Measurements from ENCODE around the gene COX6B2.

DNA sequence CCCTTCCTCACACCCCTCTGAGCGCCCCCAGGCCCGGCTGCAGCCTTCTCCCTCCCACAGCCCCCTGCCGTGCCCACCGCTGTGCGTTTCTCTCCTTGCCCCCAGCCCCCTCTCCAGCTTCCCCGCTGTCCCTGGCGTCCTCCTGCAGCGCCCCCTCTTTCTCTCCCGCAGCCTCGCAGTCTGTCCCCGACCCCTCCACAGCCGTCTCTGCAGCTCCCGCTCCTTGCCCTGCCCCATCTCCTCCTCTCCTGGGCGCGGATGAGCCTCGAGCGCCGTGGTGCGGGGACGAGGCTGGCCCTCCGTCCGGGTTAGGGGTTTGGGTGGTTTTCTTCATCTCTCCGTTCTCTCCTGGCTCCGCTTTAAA is 13.8 kb downstream of the COX6B2 start:
- TF ChIP-seq, protein P1, sequence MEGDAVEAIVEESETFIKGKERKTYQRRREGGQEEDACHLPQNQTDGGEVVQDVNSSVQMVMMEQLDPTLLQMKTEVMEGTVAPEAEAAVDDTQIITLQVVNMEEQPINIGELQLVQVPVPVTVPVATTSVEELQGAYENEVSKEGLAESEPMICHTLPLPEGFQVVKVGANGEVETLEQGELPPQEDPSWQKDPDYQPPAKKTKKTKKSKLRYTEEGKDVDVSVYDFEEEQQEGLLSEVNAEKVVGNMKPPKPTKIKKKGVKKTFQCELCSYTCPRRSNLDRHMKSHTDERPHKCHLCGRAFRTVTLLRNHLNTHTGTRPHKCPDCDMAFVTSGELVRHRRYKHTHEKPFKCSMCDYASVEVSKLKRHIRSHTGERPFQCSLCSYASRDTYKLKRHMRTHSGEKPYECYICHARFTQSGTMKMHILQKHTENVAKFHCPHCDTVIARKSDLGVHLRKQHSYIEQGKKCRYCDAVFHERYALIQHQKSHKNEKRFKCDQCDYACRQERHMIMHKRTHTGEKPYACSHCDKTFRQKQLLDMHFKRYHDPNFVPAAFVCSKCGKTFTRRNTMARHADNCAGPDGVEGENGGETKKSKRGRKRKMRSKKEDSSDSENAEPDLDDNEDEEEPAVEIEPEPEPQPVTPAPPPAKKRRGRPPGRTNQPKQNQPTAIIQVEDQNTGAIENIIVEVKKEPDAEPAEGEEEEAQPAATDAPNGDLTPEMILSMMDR (IDR thresholded peaks at IDR 0.05) = no peak; the same call in 1 of the 2 replicates
- no peak for TF ChIP-seq SIN3A (IDR thresholded peaks at IDR 0.05; ENCODE audit: borderline replicate concordance, insufficient read depth, low read depth, low read length)
- TF ChIP-seq POLR2AphosphoS5 (IDR thresholded peaks at IDR 0.05; ENCODE audit: low read depth, low read length) = no peak

Data from Panc1 (cell line).